Measurements from ENCODE around the gene KITLG. TPM values are rescaled to one million over a fixed set of nuclear protein-coding genes. Genes with fewer than 3 reads are reported as not detected.
"Not testable (repeated sequence)": the region's sequence is repeated elsewhere in the genome, so short reads cannot be mapped to it uniquely, and the experiment has no call there.

The KITLG gene
- polyA plus RNA-seq, 10 donors: 12.9 to 24.8 (median 21.2) TPM

DNA sequence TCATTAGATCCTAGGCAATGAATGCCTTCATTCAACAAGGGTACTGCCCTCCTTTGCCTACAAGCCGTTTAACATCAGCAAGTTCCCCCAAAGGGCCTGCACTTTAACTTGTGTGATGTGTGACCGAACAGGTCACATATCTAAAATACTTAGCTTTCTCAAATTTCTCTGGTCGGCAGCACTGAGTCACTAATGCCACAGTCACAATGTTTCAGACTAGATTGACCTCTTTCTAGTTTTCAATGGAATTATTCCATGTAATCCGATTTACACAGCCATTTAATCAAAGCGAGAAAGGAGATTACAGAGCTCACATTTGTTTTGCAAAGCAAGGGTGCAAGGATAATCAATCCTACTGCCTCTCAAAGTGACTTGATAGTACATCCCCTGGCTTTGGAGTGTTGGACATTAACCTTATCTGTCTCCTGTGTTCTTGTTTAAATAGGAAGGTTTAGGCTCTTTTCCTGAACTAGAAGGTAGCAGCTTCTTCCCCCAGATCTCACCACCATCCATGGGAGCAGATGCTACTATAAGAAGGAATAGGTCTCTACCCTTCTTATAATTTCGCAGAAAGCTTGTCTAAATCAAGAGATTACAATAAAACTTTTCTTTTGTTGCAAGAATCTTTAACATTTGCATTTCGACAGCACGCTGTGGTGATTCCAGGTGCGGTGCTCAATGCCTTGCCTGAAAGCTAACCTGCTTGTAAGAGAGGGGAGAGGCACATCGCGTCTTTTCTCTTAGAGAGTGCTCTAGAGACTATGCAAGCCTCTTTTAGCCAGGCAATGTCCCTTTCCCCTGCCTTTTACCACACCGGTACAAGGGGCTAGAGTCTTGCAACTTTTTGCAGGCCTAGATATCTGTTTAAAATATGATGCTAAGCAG is 1.8 kb downstream of the KITLG start:
- peak in 1 of 3 donors; percentile 23 for DNase-seq

DNA sequence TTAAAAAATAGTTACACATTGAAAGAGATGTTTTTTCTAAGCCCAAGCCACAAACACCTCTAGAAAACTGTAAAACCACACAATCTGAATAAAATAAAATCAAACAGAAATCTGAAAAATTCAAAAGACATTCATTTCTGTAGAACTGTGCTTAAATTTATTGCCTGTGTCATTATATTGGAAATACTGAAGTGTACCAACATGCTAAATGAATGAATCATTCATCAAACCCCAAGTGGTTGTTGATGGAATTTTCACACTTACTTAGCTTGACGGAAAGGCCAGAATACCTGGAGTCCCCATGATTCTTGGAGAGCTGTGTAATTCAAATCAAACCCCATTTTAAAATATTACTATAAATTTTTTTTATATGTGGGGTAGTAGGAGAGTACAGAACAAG is 2.7 kb downstream of the KITLG start:
- no peak for DNase-seq

DNA sequence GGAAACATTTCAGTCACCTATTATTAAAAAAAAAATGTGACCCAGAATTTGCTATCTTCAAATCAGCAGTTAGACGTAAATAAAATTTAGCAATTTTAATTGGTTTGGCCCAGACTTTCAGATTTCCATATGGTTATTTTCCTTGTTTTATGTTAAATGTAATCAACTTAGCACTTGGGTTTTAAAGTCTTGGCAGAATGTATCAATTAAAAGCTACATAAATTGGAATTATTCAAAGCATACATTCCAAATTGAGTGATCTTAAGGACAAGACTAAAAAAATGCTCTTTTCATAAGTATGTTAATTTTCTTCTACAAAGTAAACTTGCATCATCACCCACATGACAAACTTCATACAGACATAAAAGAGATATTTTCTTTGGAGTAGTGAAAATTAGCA is 3.4 kb downstream of the KITLG start:
- no peak for DNase-seq

DNA sequence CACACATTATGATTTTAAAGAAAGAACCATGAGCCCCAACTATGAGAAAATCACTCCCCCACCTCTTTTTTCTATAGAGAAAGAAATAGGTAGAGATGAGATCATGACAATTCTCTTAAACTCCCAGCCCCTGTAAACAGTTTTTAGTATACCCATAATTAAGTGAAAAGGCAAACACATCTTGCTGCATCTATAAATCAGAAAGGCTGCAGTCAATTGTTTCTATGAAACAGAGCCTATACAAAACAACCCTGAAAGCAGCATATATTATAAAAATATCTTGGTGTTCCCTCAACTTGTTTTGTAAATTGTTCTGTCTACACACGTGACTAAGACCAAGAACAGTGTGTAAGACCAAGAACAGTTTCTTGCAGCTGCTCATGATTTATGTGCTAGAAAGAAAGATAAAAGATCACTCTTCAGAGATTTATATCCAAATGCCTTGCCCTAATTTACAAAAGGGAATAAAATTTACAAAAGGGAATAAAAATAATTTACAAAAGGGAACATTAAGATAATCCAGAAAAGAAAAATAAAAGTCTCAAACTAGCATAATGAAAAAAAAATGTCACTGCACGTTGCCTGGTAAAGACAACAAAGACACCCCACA is 4.8 kb downstream of the KITLG start:
- no peak for DNase-seq

DNA sequence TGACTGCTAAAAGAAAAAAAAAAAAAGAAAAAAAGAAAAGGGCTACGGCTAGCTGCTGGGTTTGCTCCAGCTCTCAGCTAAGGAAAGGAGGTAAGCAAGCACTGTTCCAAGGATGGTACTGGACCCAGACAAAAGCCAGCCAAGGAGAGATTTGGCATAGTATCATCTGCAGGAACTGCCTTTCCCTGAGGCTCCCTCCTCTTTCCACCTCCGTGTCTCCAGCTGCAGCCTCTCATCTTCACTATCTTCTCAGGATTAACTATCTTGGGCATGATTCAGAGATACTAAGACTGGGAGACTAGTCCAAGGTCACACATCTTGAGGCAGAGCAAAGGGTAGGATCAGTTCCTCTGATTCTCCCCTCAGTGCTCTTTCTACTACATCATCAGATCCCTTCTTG is 6.0 kb downstream of the KITLG start:
- no peak for DNase-seq

DNA sequence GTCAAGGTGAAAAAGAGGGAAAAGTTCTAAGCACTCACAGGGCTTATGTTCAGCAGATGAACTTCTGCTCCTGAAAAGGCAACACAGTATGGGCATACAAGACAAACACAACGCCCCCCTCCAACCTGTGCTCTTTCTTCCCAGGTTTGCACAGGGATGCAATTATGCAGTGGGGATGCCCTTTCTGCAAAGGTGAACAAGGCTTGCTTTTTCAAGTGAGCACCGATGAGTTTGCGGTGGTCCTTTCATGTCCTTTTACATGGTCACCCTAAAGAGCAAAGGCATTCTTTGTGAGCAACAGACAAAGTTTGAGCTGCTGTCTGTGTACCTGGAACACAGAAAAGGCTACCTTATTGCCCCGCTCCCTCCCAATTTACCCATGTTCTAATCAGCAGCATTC is 6.7 kb downstream of the KITLG start:
- DNase-seq: no peak

DNA sequence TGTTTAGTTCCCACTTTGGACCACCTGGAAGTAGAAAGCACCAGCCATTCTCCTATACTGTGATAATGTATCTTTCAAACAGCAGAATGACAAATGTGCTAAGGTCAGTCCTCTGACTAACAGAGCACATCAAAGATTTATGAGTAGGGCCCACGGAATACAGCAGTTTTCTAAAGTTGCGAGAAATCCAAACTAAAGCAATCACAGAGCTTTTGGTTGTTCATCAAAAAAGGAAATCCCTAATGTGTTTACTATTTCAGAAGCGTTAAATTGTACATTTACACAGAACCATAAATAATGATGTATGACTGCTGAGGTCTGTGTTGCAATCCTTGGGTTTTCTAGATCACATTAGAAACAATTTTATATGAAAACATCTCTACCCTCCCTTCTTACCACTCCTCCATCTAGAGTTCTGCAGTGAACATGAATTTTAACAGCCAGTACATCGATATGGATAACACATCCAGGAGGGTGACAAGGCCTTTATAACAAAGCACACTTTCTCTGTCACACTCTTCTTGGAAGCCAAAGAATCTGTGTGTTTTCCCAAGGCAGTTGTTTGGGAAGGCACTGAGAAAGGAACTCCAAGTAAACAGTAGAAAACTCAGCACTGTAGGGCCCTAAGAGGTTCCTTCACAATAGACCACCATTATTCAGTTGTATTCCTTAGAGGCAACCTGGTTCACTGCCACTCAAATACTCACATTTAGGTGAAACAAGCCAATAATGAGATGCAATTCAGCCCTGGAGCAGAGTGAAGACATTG is 7.3 kb downstream of the KITLG start:
- no peak for DNase-seq

DNA sequence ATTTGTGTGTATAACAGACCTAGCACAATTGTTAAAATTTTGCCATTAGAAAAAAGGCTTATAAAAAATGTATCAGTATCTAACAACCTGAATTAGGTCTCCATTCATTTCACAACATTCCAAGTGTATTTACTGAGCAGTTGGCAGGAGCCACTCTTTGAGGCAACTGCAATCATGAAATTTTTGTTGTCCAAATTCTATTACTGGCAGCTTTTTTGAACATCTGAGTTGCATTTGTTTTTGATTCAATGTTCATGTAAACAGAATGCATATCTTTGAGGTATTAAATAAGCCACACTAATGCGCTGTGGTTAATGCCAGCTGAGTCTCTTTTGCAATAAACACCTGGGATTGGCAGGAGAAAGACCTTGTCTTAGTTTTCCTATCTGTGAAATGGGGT is 8.7 kb downstream of the KITLG start:
- DNase-seq: peak in 1 of 3 donors; percentile 16

DNA sequence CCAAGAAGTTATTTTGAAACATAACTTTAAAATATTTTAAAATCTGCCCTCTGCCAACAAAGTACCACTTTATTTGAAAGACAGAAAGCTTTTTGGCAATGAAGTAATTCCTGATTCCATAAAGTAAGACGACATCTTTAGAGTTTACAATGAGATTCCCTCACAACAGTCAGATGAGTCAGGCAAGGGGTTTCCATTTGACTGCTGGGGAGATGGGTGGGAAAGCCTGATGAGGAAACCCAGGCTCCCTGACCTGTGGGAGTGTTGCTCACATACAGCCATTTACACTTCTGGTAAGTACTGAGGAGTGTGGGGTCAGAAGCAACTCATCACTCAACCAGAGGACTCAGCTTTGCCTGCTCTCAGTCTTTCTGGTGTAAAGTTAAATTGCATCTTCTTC is 10.2 kb downstream of the KITLG start:
- no peak for DNase-seq

DNA sequence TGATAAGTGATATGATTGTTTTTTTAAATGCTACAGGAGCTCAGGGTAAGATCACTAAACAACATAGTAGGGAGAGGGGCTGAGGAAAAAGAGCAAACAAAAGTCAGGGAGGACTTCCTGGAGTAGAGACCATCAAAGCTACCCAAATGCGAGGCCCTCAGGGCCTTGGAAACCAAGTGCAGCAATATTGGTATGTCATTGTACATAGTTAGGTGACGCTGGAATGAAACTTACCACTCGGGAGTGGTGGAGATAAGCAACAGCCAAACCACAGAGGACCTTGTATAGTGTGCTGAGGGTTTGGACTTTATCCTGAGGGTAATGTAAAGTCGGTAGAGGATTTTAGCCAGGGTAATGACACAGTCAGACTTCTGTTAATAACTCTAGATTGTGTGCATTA is 13.8 kb downstream of the KITLG start:
- DNase-seq: no peak

DNA sequence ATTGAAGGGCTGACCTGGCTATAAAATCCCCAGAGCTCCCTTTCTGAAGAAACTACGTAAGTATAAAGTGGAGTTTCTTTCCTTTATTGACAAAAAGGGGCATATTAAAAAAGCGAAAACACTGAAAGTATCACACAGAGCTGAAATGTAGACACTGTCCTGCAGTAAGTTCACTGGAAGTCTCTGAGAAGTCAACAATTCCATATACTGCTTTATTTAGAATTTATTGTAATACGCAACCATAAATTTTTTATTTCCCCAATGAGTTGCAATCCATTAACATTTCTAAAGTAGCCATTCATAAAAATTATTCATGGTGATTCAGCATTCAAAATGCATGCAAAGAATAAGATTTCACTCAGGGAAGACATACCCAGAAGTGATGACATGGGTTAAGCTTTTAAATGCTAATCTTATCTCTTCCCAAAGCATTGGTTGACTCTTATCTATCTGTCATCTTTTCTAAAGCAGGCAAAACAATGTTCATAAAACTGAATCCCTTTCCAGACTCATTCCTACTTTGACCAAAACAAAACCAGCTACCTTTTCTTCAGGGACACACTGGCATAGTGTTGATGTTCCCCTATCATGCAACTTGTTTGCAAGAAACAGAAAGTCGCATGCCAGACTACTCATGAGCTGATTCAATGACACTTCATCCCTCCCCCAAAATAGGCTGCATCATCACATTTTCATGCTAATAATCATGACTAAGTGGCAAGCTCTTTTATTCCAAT is 17.3 kb downstream of the KITLG start:
- DNase-seq: no peak

DNA sequence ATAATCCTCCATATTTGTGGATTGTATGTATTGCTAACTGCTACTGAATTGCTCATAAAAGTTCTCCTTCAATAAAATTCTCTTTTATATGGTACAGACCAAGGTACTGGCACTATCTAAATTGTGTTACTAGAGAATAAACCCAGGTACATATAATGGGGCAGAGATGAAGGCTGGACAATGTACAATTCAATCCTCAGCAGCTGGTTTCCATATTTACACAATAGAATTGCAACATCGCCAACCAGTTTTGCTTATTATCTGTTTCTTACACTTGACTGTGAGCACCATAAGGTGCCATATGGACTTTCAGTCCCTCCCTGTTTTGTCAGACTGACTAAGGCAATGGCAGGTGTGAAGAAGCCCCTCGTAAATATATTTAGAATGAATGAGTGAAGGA is 18.1 kb downstream of the KITLG start:
- no peak for DNase-seq

DNA sequence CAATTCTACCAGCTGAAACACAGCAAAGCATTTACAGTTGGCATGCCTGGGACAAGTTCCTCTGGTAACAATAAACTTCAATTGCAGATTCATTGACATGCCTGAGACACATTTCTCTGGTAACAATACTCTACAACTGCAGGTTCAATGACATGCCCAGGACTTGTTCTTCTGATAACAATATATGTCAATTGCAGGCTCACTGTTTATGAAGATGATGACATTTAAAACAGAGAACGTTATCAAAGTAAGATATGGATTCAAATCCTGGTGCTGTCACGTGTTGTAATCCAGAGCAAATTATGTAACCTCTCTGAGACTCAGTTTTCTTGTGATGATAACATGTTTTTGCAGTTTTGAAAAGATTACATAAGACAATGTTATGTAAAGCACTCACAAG is 20.5 kb downstream of the KITLG start:
- no peak for DNase-seq

DNA sequence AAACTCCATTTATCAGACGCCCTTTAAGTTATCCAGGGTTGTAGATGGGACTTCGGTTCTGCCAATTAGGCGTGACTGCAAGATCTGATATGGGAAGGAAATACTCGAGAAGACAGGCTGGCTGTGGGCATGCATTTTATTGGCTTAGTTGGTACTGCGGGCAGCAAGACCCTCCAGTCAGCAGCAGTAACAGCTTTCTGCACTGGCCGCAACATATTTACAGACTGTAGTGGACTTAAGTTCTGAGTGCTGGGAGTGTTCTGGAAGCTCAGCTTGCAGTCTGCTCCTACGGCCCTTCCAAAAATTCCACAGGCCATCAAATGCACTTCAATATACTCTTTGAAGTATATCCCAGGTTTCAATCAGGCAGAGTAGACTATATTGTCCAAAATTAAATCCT is 21.1 kb downstream of the KITLG start:
- no peak for DNase-seq

DNA sequence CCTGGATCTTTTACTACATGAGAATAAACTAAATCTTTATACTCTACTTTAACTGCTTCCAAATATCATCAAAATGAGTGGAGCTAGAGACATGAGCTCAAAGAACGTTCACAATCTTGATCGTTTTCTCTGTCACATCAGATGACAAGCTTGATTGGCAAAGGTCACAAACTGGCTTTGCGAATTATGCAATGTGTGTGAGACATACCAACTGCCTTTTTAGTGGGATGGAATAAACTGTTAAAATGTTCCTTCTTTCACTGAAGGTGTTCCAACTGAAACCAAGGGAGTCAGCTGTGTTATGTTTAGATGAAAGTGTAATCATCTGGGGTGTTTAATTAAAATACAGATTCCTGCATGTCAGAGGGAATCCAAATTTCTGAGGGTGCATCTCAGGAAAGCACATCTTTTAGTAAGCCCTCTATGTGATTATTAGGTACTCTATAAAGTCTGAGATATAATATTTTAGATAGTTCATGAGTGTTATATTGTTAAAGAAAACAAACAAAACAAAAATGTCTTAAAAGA is 21.9 kb downstream of the KITLG start:
- no peak for DNase-seq

DNA sequence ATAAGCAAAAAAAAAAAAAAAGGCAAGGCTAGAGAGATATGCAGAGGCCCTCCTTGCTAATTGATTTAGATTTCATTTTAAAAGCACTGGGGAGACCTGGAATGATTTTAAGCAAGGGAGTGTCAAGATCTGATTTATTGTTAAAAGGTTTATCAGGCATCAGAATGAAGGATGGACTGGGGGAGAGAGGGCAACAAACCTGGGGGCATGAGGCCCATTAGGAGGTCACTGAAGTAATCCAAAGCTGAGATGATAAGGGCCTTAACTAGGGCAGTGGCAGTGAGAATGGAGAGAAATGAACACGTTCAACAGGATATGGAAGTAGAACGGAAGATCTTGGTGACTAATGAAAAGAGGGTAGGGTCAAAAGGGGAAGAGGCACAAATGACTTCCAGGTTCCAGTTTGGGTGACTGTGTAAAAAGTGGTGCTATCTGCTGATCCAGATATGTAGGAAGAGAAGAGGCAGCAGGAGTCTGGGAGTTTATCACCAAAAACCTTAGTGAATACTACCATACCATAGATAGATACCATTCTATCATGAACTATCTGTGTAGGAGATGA is 24.0 kb downstream of the KITLG start:
- DNase-seq: no peak

DNA sequence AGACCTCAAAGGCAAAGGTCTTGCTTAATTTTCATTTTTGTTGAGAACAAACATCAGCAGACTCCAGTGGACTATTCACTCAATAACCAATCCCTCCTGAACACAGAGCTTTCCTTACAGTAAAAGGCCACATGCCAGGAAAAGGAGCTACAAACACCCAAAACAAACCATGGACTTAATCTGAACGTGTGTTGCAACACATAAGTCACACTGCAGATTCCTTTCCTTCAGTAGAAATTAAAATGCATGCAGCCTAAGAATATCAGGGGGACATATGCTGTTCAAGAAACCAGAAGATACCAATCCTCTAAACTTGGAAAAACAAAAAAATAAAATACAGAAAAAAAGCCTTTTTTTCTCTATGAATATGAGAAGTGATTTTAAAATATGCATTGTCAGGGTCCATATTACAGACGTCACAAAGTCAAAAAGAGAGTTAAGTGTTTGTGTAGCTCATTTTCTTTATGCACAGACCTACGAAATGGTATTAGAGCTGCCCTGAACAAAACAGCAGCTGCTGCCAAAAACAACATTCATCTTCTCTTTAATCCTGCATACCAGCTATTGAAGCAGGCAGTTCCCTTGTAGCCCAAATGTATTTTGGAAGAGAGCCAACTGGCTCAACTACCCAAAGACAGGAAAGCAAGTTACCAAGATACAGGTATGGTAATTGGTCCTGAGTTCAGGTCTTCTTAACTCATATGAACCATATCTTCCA is 26.2 kb downstream of the KITLG start:
- DNase-seq: no peak

DNA sequence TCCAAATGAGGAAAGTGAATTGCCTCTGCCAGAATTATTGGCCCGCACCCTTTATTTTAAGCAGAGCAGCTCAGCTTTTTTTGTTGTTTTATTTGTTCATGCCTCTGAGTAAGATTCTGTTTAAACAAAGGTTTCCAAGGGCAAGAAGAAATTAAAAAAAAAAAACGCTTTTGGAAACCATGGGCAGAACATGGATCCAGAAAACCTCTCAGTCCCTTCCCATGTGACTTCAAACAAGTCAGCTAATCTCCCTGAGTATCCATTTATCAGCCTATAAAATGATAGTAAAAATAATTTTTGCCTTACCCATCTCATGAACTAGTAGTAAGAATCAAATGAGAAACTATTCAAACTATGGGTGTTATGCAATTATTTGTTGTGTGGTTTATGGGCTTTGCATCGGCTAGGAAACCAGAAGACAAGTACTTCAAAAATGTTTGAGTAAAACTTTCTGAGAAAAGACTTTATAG is 27.6 kb downstream of the KITLG start:
- DNase-seq: no peak

DNA sequence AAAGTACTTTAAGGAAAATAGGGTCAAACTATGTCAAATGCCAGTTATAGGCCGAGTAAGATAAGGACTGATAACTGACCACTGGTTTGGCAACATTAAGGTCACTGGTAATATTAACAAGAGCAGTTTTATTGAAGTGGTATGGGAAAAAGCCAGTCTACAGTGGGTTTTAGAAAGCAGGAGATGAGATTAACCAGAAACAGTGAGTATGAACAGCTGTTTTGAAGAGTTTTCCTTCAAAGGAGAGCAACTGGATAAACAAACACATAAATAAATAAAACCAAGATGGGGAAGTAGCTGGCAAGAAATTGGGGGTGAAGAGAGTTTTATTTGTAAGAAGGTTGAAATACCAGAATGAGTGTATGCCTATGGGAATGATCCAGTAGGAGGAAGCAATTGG is 30.3 kb downstream of the KITLG start:
- DNase-seq: no peak

DNA sequence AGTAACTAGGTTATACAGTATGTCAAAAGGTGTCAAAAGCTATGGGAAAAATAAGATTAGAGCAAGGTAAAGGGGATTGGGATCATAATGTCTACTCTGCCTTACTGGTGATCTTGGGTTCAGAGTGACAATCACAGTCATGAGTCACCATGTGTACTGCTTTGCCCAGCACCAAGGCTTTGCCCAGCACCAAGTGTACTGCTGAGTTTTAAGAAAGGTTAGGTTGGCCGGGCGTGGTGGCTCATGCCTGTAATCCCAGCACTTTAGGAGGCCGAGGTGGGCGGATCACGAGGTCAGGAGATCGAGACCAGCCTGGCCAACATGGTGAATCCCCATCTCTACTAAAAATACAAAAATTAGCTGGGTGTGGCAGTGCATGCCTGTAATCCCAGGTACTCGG is 32.3 kb downstream of the KITLG start:
- DNase-seq: not testable (repeated sequence)

DNA sequence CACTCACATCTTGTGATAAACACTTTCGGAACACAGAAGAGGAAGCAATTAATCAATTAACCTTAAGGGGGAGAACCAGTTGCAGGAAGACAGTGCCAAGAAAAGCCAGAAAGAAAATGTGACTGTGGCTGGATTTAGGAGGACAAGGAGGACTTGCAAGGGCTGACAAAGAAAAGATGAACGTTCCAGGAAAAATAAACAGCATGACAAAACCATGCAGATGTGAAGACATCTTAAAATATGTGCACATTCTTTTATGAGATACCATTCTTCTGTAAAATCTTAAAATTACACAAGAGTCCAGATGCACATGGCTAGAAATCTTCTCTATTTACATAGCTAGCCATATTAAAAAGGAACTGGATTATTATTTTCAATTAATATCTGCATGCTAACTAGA is 33.4 kb downstream of the KITLG start:
- DNase-seq: peak in 1 of 3 donors; percentile 18

Measured in muscle of back (tissue), 11 donors.